Measurements from ENCODE around the gene FCHO2.
"Not testable (repeated sequence)": the region's sequence is repeated elsewhere in the genome, so short reads cannot be mapped to it uniquely, and the experiment has no call there.

The FCHO2 gene

DNA sequence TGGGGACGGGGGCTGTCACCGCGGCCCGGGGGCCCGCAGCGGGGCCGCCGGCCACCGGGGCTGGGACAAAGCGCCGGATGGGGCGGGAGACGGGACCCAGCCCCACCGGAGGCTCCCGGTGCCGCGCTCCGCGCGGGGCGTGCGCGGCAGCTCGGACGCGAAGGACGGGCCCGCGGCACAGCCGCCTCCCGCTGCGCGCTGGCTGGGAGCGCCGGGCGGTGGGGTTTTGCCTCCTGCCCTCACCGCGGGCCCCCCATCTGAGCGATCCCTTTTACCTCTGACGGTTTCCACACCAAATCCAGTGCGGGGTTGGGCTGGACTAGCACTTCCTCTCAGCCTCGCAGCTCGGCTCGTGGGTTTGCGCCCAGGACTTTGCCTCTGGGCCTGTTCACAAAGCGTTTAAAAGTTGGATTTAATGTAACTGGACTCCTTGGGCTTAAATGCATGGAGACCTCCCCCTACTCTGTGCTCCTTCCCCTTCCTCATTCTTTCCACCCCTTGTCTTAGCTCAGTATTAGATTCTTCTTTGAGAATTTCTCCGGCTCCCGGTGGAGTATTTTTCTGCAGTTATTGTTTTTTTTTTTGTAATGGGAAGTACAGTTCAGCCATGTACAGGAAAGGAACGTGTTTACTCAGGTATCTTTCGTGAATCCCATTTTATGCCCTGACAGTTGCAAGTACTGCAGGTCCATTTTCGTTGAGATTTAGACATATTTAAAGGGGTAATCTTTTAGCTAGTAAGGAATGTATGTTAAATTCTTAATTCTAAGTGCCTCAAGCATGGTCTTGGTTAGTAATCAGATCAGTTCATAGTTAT, 691 bp downstream of the FCHO2 start:
- DNase-seq, result no peak

GRCh38 chr5:72957337-72957736, 1.5 kb downstream of the FCHO2 start:
- DNase-seq, result no peak

DNA sequence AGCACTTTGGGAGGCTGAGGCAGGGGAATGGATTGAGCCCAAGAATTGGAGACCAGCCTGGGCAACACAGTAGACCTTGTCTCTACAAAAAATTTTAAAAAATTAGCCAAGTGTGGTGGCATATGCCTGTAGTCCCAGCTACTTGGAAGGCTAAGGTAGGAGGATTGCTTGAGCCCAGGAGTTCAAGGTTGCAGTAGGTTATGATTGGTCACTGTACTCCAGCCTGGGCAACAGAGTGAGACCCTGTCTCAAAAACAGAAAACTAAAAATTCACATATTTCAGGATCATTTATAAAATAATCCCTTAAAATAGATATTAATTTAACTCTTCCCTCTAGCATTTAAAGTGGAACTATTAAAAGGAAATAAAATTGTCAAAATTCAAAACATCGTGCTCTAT, 3.4 kb downstream of the FCHO2 start:
- DNase-seq, result no peak

DNA sequence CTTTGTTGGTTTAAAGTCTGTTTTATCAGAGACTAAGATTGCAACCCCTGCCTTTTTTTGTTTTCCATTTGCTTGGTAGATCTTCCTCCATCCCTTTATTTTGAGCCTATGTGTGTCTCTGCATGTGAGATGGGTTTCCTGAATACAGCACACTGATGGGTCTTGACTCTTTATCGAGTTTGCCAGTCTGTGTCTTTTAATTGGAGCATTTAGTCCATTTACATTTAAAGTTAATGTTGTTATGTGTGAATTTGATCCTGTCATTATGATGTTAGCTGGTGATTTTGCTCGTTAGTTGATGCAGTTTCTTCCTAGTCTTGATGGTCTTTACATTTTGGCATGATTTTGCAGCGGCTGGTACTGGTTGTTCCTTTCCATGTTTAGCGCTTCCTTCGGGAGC, 18.6 kb downstream of the FCHO2 start:
- not testable (repeated sequence) for DNase-seq

GRCh38 chr5:72976810-72977209, 21.0 kb downstream of the FCHO2 start:
- not testable (repeated sequence) for DNase-seq

GRCh38 chr5:72985719-72986118, 29.9 kb downstream of the FCHO2 start:
- no peak for DNase-seq

DNA sequence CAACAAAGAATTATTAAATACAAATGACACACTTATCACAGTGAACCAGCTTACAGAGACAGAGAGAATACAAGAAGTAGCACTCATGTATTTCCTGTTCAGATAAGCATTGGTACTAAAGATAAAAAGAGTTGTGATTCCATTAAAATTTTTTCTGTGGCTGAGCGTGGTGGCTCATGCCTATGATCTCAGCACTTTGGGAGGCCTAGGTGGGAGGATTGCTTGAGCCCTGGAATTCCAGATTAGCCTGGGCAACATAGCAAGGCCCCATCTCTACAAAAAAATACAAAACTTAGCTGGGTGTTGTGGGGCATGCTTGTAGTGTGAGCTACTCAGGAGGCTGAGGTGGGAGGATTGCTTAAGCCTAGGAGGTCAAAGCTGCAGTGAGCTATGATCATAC, 32.9 kb downstream of the FCHO2 start:
- DNase-seq, result no peak

GRCh38 chr5:72991394-72991793, 35.6 kb downstream of the FCHO2 start:
- no peak for DNase-seq

GRCh38 chr5:72994578-72994977, 38.7 kb downstream of the FCHO2 start:
- DNase-seq, result no peak

DNA sequence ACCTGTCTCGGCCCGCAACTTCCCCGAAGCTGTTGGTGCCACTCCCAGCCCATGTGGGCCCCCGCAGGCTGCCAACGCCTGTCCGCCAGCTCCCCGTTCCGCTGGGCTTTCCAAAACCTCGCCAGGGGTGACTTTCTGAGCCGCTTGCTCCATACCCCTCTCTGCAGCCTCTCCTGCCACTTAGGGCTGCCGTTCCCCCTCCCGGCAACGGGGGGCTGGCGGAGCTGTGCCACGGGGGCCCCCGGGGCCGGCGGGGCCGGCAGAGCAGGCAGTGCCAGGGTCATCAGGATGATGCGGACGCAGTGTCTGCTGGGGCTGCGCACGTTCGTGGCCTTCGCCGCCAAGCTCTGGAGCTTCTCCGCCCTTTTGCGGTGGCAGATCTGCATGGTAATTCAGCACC, 40.8 kb downstream of the FCHO2 start:
- DNase-seq, result no peak

- no peak for DNase-seq
These were observed 44.1 kb downstream of the FCHO2 start for GRCh38 chr5:72999916-73000315.

DNA sequence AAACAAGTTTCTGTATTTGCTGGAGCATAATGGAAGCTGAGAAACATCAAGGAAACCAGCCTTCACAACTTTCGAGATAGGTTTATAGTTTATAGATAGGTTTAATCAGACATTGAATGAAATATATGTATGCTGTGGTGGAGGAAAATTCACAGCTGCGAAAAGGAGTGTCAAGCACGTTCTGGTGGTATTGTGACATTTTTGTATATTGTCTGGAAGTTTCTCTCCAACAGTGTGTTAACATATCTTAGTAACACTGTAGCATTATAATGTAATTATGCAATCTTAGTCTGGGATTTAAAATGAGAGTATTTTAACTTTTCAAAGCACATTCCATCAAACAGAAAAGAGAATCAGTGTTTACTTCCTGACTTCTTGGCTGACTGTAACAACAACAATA, 50.0 kb downstream of the FCHO2 start:
- no peak for DNase-seq

- DNase-seq, result no peak
These were observed 51.2 kb downstream of the FCHO2 start for GRCh38 chr5:73007051-73007450.

- no peak for DNase-seq
These were observed 53.0 kb downstream of the FCHO2 start for GRCh38 chr5:73008831-73009230.

DNA sequence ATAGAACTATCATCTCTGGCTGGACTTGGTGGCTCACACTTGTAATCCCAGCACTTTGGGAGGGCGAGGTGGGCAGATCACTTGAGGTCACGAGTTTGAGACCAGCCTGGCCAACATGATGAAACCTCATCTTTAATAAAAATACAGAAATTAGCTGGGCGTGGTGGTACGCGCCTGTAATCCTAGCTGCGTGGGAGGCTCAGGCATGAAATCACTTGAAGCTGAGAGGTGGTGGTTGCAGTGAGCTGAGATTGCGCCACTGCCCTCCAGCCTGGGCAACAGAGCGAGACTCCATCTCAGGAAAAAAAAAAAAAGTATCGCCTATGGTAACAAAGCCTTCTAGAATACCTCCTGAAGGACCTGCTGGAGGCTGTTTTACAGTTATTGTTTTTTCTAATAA, 55.8 kb downstream of the FCHO2 start:
- not testable (repeated sequence) for DNase-seq

GRCh38 chr5:73018892-73019291, 63.1 kb downstream of the FCHO2 start:
- no peak for DNase-seq

GRCh38 chr5:73019766-73020165, 63.9 kb downstream of the FCHO2 start:
- DNase-seq, result no peak

DNA sequence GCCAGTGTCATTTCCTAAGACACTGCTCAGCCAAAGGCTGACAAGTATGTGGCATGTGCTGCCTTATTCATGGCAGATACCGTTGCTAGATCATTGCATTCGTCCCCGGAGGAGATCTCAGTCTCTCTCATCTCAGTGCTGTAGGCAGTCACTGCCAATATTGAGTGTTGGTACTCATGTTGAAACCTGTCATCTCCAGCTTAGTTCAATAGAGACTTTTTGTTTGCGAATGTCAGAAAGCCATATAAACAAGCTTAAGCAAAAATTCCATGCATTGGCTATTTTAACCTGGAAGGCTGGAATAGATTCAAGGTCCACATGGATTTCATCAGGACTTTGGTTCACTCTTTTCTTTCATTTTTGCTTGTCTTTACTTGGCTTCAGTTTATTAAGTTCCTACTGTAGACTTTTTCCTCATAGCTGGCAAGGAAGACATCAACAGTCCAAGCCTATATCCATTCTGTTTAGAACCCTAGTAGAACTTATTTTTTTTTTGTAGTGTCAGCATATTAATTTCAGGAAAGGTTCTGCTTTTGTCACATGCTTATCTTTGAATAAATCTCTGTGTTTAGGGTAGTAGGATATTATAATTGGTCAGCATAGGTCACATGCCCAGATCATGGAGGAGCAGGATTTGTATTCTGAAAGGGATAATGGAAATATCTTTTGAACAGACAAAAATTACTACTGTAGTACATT, 66.8 kb downstream of the FCHO2 start:
- DNase-seq, result no peak

GRCh38 chr5:73024946-73025544, 69.2 kb downstream of the FCHO2 start:
- DNase-seq, result not testable (repeated sequence)

DNA sequence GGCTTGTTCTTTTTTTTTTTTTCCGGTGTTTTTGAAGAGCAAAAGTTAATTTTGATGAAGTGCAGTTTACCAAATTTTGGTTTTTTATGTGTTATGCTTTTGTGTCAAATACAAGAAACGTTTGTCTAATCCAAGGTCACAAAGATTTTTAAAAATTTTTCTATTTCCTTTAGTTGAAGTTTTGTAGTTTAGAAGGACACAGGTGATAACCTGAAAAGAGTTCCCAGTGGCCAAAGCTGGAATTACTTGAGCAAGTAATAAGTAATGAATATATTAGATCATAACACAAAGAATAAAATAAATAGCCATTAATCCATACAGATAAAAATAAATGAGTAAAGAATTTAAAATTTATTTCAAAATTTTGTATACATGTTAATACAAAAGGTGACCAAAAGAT, 71.5 kb downstream of the FCHO2 start:
- no peak for DNase-seq

DNA sequence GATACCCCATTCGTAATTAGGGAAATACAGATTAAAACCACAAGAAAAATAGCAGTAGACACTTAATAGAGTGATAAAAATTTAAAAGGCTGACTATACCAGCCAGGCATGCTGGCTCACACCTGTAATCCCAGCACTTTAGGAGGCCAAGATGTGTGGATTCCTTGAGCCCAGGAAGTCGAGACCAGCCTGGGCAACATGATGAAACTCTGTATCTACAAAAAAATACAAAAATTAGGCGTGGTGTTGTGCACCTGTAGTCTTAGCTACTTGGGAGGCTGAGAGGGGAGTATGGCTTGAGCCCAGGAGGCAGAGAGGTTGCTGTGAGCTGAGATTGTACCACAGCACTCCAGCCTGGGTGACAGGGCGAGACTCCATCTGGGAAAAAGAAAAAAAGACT, 72.0 kb downstream of the FCHO2 start:
- DNase-seq, result no peak

GRCh38 chr5:73028991-73029595, 73.3 kb downstream of the FCHO2 start:
- DNase-seq, result no peak

DNA sequence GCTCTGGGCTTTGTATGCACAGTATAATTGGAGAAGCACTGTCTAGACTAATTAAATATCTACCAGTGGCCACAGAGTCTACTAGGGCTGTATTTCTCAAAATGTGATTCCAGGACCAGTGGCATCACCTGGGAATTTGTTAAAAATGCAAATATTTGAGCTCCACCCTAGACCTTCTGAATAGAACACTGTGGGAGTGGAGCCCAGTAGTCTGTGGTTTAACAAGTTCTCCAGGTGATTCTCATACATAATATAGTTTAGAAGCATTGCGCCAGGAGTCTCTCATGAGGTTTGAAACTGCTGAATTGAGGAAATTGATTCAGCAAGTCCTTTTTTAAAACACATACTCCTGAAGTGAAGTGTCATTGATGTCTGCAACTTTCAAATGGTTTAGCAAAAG, 74.7 kb downstream of the FCHO2 start:
- no peak for DNase-seq

DNA sequence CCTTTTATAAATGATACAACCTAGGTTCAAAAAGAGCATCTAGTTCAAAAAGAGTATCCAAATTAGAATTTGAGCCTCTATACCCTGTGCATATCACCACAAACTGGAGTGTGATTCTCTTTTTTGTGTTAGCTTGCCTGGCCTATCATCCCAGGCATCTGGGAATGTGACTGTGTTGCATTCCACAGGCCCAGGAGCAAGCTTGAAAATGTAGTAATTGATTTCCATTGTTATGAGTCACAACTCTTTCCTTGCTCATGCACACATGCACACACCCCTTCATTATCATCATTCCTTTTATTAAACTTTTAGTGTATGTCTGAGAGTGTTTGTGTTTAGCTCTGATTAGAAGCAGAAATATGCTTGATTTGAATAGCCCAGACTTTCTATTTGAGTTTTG, 75.2 kb downstream of the FCHO2 start:
- no peak for DNase-seq

Measured in SIG-M5 (cell line).